AG08395 (cell line): ENCODE results near the gene CXCL17.

ENCODE experiments used
- DNase-seq: peaks from one replicate; pipeline ENCODE4 v3.0.0; 2012; ENCODE audit warnings: mixed read lengths, low spot score

The CXCL17 gene

GRCh38 chr19:42397263-42398166 is 45.2 kb downstream of the CXCL17 start:
- no peak for DNase-seq

GRCh38 chr19:42396381-42397262 is 46.1 kb downstream of the CXCL17 start:
- DNase-seq, result peak; percentile 100

GRCh38 chr19:42394751-42395150 is 48.0 kb downstream of the CXCL17 start:
- DNase-seq, result no peak

- no peak for DNase-seq
Observed at GRCh38 chr19:42392165-42392564, 50.6 kb downstream of the CXCL17 start.

GRCh38 chr19:42389899-42390298 is 52.8 kb downstream of the CXCL17 start, which contains the start of gene CNFN:
Gene CNFN (minus strand): TSS chr19:42390297. CDS start chr19:42389037, 1,260 bp downstream.
- no peak for DNase-seq

- DNase-seq, result no peak
Observed at GRCh38 chr19:42388851-42389489, 53.8 kb downstream of the CXCL17 start.

- DNase-seq, result peak; percentile 77
Observed at GRCh38 chr19:42386974-42387707, 55.6 kb downstream of the CXCL17 start.

- DNase-seq, result no peak
Observed at GRCh38 chr19:42380155-42380554, 62.6 kb downstream of the CXCL17 start.
